ENCODE data around the gene ITM2C.
A peak's percentile ranks its signal among the peaks of the same experiment; 100 is the strongest.

ITM2C gene

GRCh38 chr2:230893841-230894781 lies 29.4 kb downstream of the ITM2C start:
- DNase-seq = no peak

- DNase-seq = no peak
These were observed 31.0 kb downstream of the ITM2C start for GRCh38 chr2:230895536-230896345.

GRCh38 chr2:230896346-230897115 lies 31.8 kb downstream of the ITM2C start:
- DNase-seq = no peak

DNA sequence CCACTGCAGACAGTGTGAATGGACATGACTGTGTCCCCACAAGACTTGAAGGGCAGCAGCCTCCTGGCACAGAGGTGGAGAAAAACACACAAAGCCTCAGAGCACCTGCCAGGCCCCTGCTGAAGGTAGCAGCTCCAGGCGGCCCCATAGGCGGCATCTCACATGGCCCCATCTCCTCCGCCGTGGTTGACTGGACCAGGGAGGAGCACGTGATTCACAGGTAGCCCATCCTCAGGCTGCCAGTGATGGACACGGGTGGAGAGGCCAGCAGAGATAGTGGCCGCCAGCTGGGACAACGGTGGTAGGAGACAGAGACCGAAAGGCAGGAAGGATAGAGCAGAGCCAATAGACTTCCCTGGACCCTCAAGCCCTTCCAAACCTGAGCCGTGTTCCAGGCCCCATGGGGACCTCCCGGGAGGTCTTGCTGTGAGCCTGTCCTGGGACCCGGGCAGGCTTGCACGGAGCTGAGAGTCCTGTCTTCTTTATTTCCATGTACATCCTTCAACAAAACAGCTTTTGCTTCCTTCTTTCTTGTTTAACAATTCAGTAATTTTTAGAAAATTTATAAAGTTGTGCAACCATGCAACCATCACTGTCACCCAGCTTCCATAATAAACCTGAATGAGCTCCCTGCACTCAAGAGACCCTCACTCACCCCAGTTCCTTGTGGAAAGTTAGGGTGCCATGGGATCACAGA lies 33.4 kb downstream of the ITM2C start:
- DNase-seq = no peak

GRCh38 chr2:230898713-230899091 lies 34.0 kb downstream of the ITM2C start:
- DNase-seq = no peak

GRCh38 chr2:230899287-230899686 lies 34.5 kb downstream of the ITM2C start:
- DNase-seq = peak in 2 of 3 experiments; percentile 52 to 74

DNA sequence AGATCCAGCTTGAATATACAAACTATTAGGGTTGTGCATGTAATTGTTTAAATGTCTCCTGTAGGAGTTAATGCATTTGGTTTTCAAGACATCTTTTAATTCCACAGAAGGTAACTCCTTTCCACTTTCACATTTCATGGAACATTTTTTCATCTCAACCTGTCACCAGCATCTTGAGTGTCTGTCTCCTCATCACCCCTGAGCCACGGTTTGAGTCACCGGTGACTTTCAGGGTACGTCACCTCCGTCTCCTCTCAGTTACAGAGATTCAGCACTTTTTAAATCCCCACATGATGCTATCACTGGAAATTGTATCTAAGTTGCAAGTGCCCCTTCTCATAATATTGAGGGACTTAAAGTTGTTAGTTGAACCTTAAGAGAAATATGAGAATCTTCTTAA lies 35.0 kb downstream of the ITM2C start:
- DNase-seq = no peak

GRCh38 chr2:230900336-230900995 lies 35.7 kb downstream of the ITM2C start:
- DNase-seq = no peak

- DNase-seq = no peak
These were observed 36.3 kb downstream of the ITM2C start for GRCh38 chr2:230901006-230901405.

GRCh38 chr2:230902180-230902899 lies 37.6 kb downstream of the ITM2C start:
- DNase-seq = peak; percentile 29 to 65 (median 60)

DNA sequence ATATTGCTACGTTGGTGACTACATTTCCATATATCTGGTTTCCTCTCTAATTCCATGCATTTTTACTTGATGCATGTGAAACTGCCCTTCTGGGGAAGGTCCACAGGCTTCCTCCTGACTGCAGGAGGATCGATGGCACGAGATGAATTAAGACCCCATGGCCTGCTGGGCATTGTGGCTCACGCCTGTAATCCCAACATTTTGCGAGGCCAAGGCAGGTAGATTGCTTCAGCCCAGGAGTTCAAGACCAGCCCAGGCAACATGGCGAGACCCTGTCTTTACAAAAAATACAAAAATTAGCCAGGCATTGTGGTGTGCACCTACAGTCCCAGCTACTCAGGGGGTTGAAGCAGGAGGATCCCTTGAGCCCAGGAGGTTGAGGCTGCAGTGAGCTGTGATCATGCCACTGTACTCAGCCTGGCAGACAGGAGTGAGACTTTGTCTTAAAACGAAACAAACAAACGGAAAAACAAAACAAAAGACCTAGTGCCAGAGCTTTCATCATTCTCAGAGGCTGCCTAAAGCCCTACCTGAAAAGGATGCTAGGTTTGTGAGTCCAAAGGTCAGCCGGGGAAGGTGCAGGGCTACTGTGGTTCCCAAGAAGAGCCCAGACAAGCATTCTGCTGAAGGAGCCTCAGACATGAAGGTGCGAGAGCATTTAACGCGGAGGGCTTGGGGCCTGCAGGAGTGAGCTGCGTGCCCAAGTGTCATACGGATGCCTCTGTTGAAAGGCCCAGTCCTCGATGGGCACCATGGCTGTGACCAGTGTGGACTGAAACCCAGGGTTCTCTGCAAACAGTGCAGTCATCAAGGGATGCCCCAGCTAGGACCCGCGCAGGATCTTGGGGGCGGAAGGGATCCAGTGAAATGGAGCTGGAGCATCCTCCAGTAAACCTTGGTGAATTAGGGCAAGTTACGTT lies 38.7 kb downstream of the ITM2C start:
- no peak for DNase-seq

- no peak for DNase-seq
These were observed 40.2 kb downstream of the ITM2C start for GRCh38 chr2:230904856-230905447.

GRCh38 chr2:230905448-230906421 lies 41.0 kb downstream of the ITM2C start:
- peak in 1 of 3 experiments; percentile 2 for DNase-seq

- DNase-seq = no peak
These were observed 41.9 kb downstream of the ITM2C start for GRCh38 chr2:230906471-230907230.

- DNase-seq = no peak
These were observed 42.8 kb downstream of the ITM2C start for GRCh38 chr2:230907361-230908091.

DNA sequence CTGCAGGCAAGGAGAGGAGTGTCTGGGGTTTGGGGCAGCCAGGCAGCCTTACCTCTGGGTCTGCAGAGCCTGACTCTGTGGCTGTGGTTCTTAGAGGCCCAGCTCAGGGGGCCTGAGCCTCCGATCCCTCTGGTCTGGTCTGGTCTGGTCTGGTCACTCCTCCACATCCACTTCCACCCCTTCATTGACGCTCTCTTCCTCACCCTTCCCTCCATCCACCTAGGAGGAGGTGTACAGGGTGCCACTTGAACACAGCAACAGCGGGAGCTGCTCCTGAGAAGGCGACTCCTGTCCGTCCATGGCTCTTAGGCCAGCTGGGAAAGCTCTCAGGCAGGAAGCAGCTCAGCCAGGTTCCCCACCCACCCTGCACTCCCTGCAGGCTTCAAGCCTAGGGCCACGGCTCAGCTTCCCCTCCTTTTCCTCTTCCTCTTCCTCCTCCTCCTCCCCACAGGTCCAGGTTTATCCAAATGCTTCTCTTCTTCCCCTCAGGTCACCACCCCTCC lies 43.4 kb downstream of the ITM2C start:
- no peak for DNase-seq
